22Rv1 (cell line): ENCODE data around the gene RBM28.

Source experiments
- H3K27ac ChIP-seq: fragments of 450-650 bp; 2 replicates; pipeline ENCODE4 v1.5.1; 2017
- ZFX ChIP-seq: fragments of 450-650 bp; IDR thresholded peaks from 2 replicates; pipeline ENCODE4 v1.6.1; 2017; ENCODE audit warnings: antibody characterized with exemption, borderline replicate concordance
- TF ChIP-seq, protein P1 (sequence below): fragments of 450-650 bp; IDR thresholded peaks from 2 replicates; pipeline ENCODE4 v1.5.1; 2017; ENCODE audit warnings: mild to moderate bottlenecking

RBM28 gene

GRCh38 chr7:128259131-128260061 is 84.3 kb downstream of the RBM28 start:
- peak overlapping the region; percentile 40 for H3K27ac ChIP-seq
- TF ChIP-seq ZFX: no peak
- TF ChIP-seq, protein P1, sequence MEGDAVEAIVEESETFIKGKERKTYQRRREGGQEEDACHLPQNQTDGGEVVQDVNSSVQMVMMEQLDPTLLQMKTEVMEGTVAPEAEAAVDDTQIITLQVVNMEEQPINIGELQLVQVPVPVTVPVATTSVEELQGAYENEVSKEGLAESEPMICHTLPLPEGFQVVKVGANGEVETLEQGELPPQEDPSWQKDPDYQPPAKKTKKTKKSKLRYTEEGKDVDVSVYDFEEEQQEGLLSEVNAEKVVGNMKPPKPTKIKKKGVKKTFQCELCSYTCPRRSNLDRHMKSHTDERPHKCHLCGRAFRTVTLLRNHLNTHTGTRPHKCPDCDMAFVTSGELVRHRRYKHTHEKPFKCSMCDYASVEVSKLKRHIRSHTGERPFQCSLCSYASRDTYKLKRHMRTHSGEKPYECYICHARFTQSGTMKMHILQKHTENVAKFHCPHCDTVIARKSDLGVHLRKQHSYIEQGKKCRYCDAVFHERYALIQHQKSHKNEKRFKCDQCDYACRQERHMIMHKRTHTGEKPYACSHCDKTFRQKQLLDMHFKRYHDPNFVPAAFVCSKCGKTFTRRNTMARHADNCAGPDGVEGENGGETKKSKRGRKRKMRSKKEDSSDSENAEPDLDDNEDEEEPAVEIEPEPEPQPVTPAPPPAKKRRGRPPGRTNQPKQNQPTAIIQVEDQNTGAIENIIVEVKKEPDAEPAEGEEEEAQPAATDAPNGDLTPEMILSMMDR: no peak

DNA sequence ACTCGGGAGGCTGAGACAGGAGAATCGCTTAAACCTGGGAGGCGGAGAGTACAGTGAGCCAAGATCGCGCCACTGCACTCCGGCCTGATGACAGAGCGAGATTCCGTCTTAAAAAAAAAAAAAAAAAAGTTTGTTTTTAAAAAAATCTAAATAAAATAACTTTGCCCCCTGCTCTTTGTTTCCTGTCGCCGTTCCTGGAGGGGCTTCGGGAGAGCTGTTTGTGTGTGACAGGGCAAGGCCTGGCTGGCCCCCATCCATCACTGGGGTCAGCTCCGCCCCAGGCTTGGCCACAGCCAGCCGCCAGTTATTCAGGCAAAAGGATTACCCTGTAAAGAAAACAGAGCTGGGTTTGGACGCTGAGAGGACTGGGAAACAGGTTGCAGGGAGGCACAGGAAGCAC is 86.2 kb downstream of the RBM28 start:
- H3K27ac ChIP-seq: no peak overlapping the region
- TF ChIP-seq, protein P1: no peak
- no peak for TF ChIP-seq ZFX

- no peak overlapping the region for H3K27ac ChIP-seq
- TF ChIP-seq, protein P1: no peak
- no peak for TF ChIP-seq ZFX
Measured at GRCh38 chr7:128255271-128255670, 88.4 kb downstream of the RBM28 start.

GRCh38 chr7:128254470-128254869 is 89.2 kb downstream of the RBM28 start:
- H3K27ac ChIP-seq: no peak overlapping the region
- no peak for TF ChIP-seq ZFX
- TF ChIP-seq, protein P1: no peak

DNA sequence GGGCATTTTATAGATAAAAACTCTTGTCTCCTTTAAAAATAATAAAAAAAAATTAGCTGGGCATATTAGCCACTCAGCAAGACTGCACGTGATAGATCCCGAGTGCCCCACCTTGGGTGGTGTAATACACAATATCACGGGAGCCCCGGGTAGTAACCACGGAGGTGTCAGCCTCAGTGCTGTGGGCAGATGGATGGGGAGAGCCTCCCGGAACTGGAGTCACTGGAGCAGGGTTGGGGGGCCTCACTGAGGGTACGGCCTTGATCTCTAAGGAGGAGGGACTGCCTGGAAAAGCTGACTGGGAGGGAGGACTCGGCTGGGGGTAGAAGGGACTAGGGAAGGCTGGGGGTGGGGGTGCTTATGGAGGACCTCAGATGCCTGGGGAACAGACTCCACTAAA is 90.0 kb downstream of the RBM28 start:
- no peak overlapping the region for H3K27ac ChIP-seq
- no peak for TF ChIP-seq ZFX
- TF ChIP-seq, protein P1: no peak

DNA sequence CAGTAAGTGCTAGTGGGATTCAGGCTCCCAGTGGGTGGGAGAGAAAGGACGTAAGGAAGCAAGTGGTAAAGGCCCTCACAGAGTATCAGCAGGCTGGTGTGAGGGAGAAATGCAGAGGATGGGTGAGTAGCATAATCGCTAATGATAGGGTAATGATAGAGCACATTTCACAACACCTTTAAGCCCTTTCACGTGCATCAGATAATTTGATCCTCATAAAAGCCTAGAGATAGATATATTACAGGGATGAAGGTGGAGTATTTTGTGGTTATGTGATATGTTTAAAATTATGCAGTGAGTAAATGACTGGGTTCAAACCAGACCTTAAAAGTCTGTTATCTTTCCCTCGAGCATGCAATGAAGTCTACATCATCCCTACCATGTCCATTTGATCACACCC is 92.4 kb downstream of the RBM28 start:
- H3K27ac ChIP-seq: no peak overlapping the region
- no peak for TF ChIP-seq ZFX
